HG02840 (cell line): Measurements from ENCODE around the gene TBCD.
"Not testable (repeated sequence)": the region's sequence is repeated elsewhere in the genome, so short reads cannot be mapped to it uniquely, and the experiment has no call there.

Experiments used
- ATAC-seq: cut with Tn5 transposase; IDR thresholded peaks from one replicate; pipeline ENCODE4 v1.9.1; 2021; ENCODE audit warnings: mild to moderate bottlenecking, moderate library complexity, moderate number of reproducible peaks; ENCODE audit not compliant: unreplicated experiment, low FRiP score

TBCD gene

DNA sequence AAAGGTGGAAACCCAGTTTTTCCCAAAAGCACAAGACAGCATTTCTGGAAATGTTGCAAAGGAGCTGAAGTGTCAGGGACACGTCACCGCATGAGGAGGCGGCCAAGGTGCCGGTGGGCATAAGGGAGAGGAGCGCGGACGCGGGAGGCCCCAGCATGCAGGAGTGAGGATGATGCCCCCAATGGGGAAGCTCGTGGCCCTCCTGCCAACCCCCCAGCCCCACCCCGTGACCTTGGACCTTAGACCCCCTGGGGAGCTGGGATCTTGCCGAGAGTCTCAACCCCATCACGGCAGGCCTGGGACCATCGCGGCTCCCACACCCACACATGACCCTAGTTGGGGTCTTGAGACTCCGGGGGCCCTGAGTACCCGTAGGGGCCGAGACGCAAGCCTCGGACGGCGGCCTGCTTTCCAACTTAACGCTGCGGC, 208.1 kb downstream of the TBCD start:
- ATAC-seq: no peak

GRCh38 chr17:82960419-82961271, 208.8 kb downstream of the TBCD start:
- no peak for ATAC-seq

DNA sequence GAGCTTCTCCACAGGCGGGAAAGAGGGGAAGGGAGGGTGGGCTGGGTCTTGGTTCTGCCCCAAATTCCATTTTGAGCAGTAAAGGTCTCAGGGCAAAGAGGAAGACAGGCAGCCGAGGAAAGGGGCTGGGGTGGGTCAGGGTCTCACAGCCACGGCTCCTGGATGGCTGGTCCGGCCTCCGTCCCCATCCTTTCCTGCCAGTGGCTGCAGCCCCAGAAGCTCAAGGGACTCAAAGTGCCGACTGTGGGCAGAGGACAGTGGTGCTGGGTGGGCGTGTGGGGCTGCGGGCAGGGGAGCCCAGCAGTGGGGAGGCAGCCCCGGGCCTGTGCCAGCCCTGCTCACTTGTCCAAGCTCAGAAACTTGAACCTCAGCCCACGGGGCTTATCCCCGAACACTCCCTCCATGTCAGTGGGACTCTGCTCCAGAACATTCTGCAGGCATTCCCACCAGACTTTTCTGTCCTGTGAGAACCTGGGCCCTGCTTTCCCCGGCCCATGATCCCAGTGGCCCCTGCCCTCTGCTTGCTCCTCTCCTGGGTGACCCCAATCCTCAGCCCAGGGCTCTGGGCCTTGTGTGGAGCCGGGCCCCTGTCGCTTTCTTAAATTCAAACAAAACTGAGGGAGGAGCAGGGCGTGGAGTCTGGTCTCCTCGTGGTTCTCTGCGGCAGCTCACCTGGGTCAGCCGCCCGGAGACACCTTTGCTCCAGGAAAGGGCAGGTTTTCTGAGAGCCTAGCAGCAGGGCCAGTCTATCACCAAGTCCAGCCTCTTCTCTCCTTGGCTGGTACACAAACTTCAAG, 209.7 kb downstream of the TBCD start:
- ATAC-seq: no peak

DNA sequence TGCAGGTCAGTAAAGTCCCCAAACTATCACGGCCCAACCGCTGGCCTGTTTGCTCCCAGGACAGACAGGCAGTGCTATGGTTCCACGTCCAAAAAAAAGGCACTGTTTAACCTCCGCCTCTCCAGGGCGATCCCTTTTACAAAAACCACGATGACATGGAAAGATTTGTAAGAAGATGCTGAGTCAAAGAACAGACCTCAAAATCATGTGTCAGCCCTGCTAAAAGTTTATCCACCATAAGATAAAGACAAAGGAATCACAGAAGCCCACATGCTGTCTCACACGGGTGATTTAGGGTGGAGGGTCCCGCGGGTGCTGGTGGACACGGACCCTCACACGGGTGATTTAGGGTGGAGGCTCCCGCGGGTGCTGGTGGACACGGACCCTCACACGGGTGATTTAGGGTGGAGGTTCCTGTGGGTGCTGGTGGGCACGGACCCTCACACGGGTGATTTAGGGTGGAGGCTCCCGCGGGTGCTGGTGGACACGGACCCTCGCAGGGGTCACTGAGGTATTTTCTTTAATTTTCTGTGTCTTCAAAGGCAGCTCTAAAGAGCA, 210.4 kb downstream of the TBCD start:
- ATAC-seq: no peak

DNA sequence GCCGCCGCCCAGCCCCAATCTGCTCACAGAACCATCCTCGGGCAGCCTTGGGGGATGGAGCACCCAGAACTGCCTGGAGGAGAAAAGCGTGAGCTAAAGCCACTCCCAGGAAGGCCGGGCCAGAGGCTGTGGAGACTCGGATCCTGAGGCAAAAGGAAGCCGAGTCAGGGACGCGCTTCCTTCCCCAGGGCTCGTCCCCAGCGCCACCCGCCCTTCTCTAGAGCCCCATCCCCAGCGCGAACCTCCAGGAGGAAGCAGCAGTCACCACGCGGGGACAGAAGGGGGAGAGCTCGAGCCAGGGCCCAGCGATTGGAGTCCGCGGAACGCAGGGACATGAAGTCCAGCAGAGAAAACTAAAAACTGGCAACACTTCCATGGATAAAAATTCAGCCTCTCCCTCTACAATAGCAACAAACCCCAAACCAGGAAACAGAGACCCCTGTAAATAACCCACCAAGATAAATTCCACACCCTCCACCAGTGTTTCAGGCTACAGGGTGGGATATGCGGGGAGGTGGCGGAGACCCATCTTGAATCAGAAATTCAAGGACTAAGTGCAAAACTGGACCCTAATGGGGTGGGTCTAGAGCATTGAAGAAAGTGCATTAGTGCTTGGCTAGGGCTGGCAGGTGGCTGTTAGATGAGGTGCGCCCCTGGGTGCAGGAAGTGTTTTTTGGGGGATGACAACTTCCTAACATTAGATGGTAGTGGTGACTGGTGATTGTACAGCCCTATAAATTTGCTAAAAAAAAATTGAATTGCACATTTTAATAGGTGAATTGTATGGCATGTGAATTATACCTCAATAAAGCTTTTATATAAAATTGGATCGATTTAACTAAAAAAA, 211.5 kb downstream of the TBCD start:
- ATAC-seq: no peak

DNA sequence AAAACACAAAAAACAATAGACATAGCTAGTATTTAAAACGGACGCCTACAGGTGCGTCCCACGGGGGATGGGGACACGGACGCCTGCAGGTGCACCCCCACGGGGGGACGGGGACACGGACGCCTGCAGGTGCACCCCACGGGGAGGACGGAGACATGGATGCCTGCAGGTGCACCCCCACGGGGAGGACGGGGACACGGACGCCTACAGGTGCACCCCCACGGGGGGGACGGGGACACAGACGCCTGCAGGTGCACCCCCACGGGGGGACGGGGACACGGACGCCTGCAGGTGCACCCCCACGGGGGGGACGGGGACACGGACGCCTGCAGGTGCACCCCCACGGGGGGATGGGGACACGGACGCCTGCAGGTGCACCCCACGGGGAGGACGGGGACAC, 212.6 kb downstream of the TBCD start:
- not testable (repeated sequence) for ATAC-seq

DNA sequence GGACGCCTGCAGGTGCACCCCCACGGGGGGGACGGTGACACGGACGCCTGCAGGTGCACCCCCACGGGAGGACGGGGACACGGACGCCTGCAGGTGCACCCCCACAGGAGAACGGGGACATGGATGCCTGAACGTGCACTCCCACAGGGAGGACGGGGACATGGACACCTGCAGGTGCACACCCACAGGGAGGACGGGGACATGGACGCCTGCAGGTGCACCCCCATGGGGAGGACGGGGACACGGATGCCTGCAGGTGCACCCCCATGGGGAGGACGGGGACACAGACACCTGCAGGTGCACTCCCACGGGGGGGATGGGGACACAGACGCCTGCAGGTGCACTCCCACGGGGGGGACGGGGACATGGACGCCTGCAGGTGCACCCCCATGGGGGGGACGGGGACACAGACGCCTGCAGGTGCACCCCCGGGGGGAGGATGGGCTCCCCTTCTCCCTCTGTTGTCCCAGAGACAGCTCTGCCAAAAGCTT, 213.0 kb downstream of the TBCD start:
- ATAC-seq: no peak

- no peak for ATAC-seq
Measured at GRCh38 chr17:82965371-82965770, 213.5 kb downstream of the TBCD start.

- no peak for ATAC-seq
Measured at GRCh38 chr17:82966415-82966814, 214.6 kb downstream of the TBCD start.

DNA sequence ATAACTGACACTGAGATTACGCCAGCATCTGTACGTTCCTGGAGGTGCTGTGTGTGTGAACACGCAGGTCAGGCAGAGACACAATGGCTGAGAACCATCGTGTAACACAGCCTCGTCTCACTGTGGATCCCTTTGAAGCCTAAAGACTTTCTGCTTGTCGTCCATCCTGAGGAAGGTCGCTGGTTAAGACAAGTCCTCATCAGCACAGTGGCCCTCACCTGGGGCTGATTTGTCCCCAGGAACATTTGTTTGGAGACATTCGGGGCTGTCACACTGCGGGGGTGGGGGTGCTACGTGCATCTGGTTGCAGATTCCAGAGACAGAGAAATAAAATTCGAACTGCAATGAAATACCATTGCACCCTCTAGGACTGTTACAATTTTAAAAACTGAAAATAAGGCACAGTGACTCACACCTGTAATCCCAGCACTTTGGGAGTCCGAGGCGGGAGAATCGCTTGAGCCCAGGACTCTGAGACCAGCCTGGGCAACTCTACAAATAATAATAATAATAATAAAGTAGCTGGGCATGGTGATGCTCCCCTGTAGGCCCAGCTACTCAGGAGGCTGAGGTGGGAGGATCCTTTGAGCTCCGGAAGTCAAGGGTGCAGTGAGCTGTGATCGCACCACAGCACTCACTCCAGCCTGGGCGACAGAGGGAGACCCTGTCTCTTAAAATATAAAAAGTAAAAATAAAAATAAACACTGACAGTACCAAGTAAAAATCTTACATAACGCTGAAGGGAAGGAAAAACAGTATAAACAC, 215.6 kb downstream of the TBCD start:
- no peak for ATAC-seq

DNA sequence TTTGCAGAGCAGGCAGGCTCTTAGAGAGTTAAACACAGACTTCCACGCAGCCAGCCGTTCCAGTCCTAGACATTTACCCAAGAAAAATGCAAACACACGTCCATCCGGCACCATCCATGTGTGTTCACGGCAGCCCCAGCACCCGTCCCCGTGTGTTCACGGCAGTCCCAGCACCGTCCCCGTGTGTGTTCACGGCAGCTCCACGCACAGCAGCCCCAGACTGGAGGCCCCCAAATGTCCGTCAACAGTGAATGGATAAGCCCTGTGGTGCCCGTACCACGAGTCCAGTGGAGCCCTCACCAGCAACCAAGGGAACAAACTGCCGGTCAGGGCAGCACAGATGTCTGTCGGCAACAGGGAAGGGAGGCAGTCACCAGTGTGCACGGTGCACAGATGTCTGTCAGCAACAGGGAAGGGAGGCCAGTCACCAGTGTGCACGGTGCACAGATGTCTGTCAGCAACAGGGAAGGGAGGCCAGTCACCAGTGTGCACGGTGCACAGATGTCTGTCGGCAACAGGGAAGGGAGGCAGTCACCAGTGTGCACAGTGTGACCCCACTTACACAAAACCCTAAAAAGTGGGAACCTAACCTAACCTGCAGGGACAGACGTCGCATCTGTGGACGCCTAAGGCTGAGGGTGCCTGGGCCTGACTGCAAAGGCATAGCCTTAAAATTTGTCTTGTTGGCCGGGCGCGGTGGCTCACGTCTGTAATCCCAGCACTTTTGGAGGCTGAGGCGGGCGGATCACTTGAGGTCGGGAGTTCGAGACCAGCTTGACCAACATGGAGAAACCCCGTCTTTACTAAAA, 216.4 kb downstream of the TBCD start:
- ATAC-seq: not testable (repeated sequence)

DNA sequence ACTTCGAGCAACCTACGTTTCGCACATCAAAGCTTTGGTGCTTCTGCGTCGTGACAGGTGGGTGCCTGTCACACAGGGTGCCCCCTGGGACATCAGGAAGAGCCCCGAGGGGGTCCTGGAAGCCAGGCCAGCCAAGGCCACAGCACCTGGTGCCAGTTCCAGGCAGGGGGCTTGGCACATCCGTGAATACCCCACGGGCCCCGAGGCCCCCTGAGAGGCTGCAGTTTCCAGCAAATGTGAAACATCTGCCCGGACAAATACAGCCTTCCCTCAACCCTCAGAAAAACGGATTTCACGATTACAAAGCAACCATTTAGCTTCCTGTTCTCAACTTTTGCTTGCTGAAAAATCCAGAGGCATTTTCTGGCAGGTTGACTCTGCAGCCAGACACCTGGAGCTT, 218.2 kb downstream of the TBCD start:
- ATAC-seq: no peak

GRCh38 chr17:82970818-82971590, 219.1 kb downstream of the TBCD start:
- no peak for ATAC-seq

- ATAC-seq: no peak
Measured at GRCh38 chr17:82972836-82973372, 221.0 kb downstream of the TBCD start.

DNA sequence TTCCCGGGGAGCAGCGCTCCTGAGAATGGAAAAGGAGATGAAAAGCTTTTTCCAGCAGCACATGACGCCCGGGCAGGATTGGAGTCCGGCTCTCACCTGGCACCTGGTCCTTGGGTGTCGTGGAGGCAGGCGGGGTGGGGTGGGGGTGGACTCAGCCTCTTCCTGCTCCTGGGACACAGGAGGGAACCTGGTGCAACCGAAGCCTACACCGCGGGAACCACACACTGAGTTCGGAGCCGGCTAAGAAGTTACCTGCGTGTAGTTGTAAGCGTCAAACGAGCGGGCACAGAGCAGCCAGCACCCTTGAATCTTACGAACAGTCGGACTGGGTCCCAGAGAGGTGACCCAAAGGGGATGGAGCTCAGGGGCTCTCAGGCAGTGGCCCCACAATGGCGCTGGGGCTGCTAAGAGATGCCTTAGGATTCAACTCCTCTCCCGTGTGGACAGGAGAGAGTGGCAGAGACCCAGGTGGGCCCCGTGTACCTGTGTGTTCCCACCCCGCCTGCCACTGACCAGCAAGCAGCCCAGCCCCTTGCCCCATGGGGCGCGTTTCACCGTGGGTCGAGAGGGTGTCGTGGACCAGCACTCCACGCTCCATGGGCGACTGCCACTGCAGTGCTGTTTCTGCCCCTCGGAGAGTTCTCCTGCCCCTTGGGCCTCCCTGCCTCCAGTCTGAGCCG, 221.7 kb downstream of the TBCD start:
- no peak for ATAC-seq

- no peak for ATAC-seq
Measured at GRCh38 chr17:82974136-82974952, 222.5 kb downstream of the TBCD start.
